Mammary epithelial cell (primary cell): ENCODE data around the gene CRYBB1.

Experiments used
- CTCF ChIP-seq, 2 donors: IDR thresholded peaks in 1 of 2; conservative IDR thresholded peaks in 1 of 2; 2 replicates each; pipeline ENCODE4 v1.5.1; 2011 to 2012; ENCODE audit warnings: inconsistent platforms in 2 of 2, low read length in 2 of 2, mild to moderate bottlenecking in 2 of 2, control low read depth in 1 of 2, low read depth in 1 of 2; ENCODE audit not compliant: insufficient read depth in 1 of 2; ENCODE audit errors: extremely low read depth in 1 of 2
- EZH2 ChIP-seq: IDR thresholded peaks from 2 replicates; pipeline ENCODE4 v1.6.1; 2012; ENCODE audit warnings: low read length, inconsistent platforms, borderline replicate concordance

- TF ChIP-seq EZH2 (no peak), CTCF (conservative IDR thresholded peaks at IDR 0.05 in 1 of 2, IDR thresholded peaks at IDR 0.05 in 1 of 2; ENCODE audit: extremely low read depth in 1 of 2, insufficient read depth in 1 of 2, low read depth in 1 of 2, low read length in 2 of 2) (no peak)
Observed at GRCh38 chr22:26588729-26589366, 29.0 kb downstream of the CRYBB1 start.
